ENCODE results near the gene ATG101. TPM values are rescaled to one million over a fixed set of nuclear protein-coding genes. Genes with fewer than 3 reads are reported as not detected.

The ATG101 gene
- total RNA-seq, 4 donors from 2014 or later, result 30.3 to 71.4 (median 61.2) TPM

GRCh38 chr12:52061470-52062166 lies 8.2 kb upstream of the ATG101 start:
- peaks cover 0 to 36% (median 27%) of the 10 kb centered on the region in 4 donors for H3K36me3 ChIP-seq
- peaks cover 13 to 56% (median 38%) of the 10 kb centered on the region in 4 donors for H3K4me1 ChIP-seq
- H3K4me3 ChIP-seq, result no peak overlapping the region
- H3K27me3 ChIP-seq, result no peaks in the 10 kb centered on the region
- peak overlapping the region; percentile 76 to 100 (median 96) for H3K27ac ChIP-seq (replicated peaks in 1 of 4)
- no peaks in the 10 kb centered on the region for H3K9me3 ChIP-seq
- DNase-seq (ENCODE audit: extremely low spot score), result no peak
- 75% methylated on average over 12 of the region's 12 CpGs for WGBS
- intact Hi-C loops (cut with DNase I), result no loop called here
- TF ChIP-seq CTCF (IDR thresholded peaks at IDR 0.05) (no peak), POLR2A (IDR thresholded peaks at IDR 0.05; ENCODE audit: low read depth) (no peak), EP300 (IDR thresholded peaks at IDR 0.05) (no peak), POLR2AphosphoS5 (IDR thresholded peaks at IDR 0.05) (peak; percentile 9 to 10)

DNA sequence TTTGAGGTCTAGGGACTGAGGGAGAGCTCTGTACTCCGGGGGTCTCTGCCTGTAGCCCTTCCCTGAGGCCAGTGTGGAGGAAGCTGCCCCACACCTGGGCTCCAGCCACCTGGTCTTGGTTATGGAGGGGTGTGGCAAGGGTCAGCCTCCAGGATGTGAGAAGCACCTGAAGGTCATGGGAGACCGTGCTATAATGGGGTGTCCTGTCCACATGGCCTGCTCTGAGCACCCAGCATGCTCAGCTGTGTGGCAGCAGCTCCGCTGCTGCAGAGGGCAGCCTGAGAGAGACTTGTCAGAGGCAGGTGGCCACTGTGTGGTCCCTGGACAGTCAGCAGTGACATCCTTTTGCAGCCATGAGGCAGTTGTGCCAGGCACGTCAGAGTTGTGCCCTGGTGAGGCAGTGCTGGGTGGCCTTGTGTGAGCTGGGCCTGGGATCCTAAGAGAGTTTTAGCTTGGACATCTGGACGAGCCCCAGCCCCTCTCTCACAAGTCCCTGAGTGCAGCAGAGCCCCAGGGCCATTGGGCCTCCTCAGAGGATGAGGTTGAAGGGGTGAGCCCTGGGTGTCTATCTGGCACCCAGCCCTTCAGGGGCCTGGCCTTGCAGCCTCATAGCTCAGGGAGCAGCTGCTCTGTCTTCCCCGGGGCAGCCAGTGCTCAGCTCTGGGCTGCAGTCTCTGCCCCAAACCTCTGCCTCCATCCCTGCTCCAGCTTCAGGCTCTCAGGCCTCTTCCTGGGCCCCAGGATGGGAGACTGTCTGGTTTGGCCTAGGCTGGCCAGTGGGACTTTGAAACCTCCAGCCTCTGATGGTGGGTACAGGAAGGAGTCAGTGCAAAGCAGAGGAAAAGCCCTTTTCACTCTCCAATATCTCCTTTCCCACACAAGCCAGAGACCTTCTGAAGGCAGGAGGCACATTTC lies 7.4 kb upstream of the ATG101 start:
- TF ChIP-seq POLR2A (IDR thresholded peaks at IDR 0.05; ENCODE audit: low read depth) (no peak), CTCF (IDR thresholded peaks at IDR 0.05) (no peak), EP300 (IDR thresholded peaks at IDR 0.05) (no peak), POLR2AphosphoS5 (IDR thresholded peaks at IDR 0.05) (no peak)
- peak overlapping the region; percentile 54 to 76 (median 66) for H3K27ac ChIP-seq (replicated peaks in 1 of 4)
- peaks cover 0 to 28% (median 19%) of the 10 kb centered on the region in 4 donors for H3K36me3 ChIP-seq
- peaks cover 10 to 49% (median 30%) of the 10 kb centered on the region in 4 donors for H3K4me1 ChIP-seq
- no peak overlapping the region for H3K4me3 ChIP-seq
- no peak for DNase-seq (ENCODE audit: extremely low spot score)
- intact Hi-C loops (cut with DNase I), result no loop called here
- no peaks in the 10 kb centered on the region for H3K9me3 ChIP-seq
- WGBS, result 75% methylated on average over 3 of the region's 6 CpGs
- H3K27me3 ChIP-seq, result no peaks in the 10 kb centered on the region

- Histone ChIP-seq H3K9me3 (no peaks in the 10 kb centered on the region), H3K4me1 (peaks cover 10 to 46% (median 29%) of the 10 kb centered on the region in 4 donors), H3K27ac (replicated peaks in 1 of 4) (peak overlapping the region; percentile 54 to 76 (median 66)), H3K4me3 (no peak overlapping the region), H3K27me3 (no peaks in the 10 kb centered on the region), H3K36me3 (peaks cover 0 to 19% (median 10%) of the 10 kb centered on the region in 4 donors)
- DNase-seq (ENCODE audit: extremely low spot score), result no peak
- 57% methylated on average over 15 of the region's 20 CpGs for WGBS
- intact Hi-C loops (cut with DNase I), result no loop called here
- TF ChIP-seq POLR2A (IDR thresholded peaks at IDR 0.05; ENCODE audit: low read depth) (no peak), EP300 (IDR thresholded peaks at IDR 0.05) (no peak), POLR2AphosphoS5 (IDR thresholded peaks at IDR 0.05) (no peak)
Observed at GRCh38 chr12:52063082-52063924, 6.5 kb upstream of the ATG101 start.

GRCh38 chr12:52063981-52064649 lies 5.7 kb upstream of the ATG101 start:
- Histone ChIP-seq H3K36me3 (peaks cover 0 to 11% (median 2%) of the 10 kb centered on the region in 4 donors), H3K27me3 (no peaks in the 10 kb centered on the region), H3K4me1 (peaks cover 10 to 39% (median 29%) of the 10 kb centered on the region in 4 donors), H3K27ac (replicated peaks in 1 of 4) (peak overlapping the region; percentile 54 to 76 (median 66)), H3K4me3 (no peak overlapping the region), H3K9me3 (no peaks in the 10 kb centered on the region)
- TF ChIP-seq POLR2AphosphoS5 (IDR thresholded peaks at IDR 0.05) (peak; percentile 54 to 61), EP300 (IDR thresholded peaks at IDR 0.05) (no peak)
- intact Hi-C loops (cut with DNase I), result no loop called here
- 72% methylated on average over 6 of the region's 12 CpGs for WGBS
- no peak for DNase-seq (ENCODE audit: extremely low spot score)

All from esophagus muscularis mucosa (tissue), 4 donors.